Stimulated activated CD8-positive, alpha-beta memory T cell treated with anti-CD3 and anti-CD28 coated beads, Interleukin-7, amount 100 ng/mL, for 1 hour (primary cell): ENCODE measurements around the gene DNAJC5.

ENCODE experiments used
- DNase-seq, 2 donors: peaks; one replicate each; pipeline ENCODE4 v3.0.0-alpha.2; 2020; ENCODE audit warnings: low read depth in 2 of 2

Gene DNAJC5

GRCh38 chr20:63940071-63940471 lies 45.1 kb downstream of the DNAJC5 start:
- DNase-seq = no peak

DNA sequence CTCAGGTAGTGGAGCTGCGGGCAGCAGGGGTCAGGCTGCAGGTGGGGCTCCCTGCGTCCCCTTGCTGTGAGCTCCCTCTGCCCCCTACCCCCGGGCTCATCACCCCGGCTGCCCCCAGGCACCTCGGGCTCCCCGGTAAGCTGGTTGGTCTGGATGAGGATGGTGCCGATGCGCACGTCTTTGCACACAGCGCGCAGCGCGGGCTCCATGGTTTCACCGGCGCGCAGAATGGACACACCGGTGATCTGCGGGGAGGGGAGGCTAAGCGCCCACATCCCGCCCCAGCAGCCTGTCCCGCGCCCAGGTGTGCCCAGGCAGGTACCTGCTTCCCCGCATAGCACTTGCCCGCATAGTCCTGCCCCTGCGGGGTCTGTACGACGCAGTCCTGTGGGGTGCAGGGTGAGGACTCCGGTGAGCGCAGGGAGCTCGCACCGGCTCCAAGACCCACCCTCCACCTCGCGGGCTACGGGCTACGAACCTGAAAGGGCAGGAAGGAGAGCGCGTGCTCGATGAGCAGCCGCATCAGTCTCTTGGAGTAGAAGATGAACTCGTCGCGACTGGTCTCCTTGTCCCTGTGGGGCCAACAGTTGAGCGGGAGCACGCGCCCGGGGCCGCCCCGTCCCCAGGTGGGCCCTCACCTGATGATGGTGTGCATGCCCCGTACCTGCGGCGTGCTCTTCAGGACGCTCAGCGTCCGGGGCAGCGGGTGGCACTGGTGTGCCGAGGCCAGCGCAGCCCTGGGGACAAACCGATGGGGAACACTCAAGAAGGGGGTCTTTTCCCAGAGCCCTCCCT lies 45.7 kb downstream of the DNAJC5 start:
- no peak for DNase-seq

DNA sequence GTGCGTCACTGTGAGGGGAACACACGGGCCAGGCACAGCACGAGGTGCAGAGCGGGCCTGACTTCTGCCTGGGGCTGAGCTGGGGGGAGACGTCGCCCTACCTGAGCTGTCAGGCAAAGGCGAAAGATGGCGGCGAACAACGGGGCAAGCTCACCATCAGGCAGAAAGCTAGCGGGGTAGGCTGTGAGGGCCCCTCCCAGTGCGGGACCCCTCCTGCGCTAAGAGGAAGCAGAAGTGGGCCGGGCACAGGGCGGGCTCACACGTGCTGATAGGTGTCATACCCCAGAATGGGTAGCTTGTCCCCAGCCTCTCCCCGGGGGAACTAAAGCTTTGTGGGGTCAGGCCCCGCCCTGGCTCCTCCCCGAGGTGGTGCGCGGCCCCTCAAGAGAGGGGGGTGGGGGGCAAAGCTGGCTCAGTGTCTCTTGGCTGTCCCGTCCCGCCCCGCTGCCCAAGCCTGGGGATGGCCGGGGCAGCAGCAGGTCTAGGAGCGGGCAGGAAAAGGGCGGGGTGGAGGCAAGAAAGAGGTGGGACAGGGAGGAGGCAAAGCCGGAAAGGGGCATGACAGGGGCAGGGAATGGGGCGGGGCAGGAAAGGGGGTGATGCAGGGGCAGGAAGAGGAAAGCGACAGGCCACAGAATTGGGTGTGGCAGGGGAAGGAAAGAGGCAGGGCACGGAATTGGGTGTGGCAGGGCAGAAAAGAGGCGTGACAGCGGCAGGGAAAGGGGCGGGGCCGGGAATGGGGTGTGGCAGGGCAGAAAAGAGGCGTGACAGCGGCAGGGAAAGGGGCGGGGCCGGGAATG lies 46.6 kb downstream of the DNAJC5 start:
- peak; percentile 48 to 49 for DNase-seq

- DNase-seq = no peak
These were observed 47.5 kb downstream of the DNAJC5 start for GRCh38 chr20:63942250-63942951.

- DNase-seq = no peak
These were observed 48.3 kb downstream of the DNAJC5 start for GRCh38 chr20:63942969-63943807.

DNA sequence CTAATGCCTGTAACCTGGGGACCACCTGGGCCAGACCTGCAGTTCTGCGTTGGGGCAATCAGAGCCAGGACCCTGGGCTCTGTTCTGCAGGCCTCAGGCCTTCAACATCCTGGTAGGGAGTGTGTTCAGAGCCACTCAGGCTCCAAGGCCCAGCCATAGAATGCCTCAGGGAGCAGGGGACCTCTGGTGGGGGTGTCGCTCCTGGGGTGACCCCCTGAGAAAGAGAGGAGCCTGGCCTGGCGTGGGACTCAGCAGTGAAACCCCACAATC lies 48.8 kb downstream of the DNAJC5 start:
- no peak for DNase-seq

- DNase-seq = no peak
These were observed 49.4 kb downstream of the DNAJC5 start for GRCh38 chr20:63944078-63944941.

DNA sequence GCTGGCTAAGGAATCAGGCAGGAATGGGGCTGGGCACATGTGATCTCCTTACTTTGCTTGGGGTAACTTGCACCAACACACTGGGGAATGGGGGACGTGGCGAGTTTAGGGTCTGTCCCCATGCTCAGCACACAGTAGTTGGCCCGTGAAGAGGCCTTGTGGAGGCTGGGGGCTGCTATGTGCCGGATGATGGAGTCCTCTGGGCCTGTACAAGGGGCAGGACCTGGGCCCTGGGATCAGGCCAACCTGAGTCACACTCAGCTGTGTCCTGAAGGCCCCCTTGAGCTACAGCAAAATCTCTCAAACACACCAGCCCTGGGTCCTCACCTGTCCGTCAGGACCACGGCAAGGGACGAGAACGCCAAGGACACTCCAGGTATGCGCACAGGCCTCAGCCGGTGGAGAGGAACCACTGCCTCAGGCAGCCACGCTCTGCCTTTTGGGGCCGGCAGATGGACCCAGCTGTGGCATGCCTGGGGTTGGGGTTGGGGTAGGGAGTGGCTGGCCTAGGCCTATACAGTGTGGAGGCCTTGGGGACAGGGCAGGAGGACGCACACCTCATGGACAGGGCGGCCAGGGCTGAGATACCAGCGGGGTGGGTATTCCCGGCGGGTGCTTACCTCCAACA lies 50.2 kb downstream of the DNAJC5 start:
- DNase-seq = no peak

DNA sequence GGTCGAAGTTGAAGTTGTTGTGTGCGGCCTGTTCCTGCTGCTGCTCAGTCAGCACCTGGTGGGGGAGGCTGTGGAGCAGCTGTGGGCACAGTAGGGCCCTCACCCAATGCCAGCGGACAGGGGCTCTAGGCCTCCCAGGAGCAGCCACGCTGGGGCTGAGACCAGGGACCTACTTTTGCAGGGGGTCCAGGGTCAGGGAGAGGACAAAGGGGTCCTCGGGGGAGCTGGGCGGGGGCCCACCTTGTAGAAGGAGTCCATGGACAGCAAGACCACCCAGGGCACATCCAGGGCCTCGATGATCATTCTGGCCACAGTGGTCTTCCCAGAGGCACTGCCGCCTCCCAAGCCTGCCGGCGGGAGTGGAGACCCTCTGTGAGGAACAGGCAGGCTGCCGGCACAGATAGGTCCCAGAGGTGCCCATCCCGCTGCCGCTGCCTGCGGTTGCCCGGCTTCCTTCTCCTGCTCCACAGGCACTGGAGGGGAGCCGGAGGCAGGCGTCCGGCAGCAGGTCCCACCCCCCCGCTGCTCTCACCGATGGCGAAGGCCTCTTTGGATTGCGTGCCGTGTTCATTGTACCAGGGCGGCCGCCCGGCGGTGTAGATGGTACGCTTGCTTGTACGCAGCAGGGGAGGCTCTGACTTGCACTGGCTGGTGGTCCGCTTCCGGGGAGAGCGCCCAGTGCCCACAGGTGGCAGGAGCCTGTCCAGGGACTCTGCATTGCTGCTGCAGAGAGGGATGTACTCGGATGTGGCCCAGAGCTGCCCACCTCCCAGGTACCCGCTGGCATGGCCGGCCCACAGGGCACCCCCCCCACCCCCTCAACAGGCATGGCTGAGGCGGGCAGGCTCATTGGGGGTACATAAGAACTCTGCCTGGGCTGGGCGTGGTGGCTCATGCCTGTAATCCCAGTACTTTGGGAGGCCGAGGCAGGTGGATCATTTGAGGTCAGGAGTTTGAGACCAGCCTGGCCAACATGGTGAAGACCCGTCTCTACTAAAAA lies 51.3 kb downstream of the DNAJC5 start:
- no peak for DNase-seq

DNA sequence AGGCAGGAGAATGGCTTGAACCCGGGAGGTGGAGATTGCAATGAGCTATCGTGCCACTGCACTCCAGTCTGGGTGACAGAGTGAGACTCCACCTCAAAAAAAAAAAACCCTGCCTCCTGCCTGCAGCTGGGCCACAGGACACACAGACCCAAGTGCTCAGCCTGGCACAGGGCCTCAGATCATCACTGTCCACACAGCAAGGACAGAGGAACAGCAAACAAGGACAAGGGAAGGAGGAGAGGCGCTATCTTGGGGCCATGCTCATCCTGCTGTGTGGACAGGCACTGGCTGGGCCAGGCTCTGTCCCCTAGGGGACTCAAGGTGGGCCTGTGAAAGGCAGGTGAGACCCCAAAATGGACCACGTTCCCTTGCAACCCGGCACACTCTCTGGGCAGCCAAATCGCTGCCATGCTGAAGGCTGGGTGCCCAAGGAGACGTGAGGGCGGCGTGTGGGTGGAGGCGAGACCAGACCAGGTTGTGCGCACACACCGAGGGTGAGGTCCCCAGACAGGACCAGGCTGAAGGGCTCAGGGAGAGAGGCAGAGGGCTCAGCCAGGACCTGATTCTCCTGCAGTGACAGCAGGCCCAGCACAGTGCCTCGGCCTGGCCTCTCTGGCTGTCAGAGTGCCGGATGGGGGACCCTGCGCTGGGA lies 52.2 kb downstream of the DNAJC5 start:
- no peak for DNase-seq

DNA sequence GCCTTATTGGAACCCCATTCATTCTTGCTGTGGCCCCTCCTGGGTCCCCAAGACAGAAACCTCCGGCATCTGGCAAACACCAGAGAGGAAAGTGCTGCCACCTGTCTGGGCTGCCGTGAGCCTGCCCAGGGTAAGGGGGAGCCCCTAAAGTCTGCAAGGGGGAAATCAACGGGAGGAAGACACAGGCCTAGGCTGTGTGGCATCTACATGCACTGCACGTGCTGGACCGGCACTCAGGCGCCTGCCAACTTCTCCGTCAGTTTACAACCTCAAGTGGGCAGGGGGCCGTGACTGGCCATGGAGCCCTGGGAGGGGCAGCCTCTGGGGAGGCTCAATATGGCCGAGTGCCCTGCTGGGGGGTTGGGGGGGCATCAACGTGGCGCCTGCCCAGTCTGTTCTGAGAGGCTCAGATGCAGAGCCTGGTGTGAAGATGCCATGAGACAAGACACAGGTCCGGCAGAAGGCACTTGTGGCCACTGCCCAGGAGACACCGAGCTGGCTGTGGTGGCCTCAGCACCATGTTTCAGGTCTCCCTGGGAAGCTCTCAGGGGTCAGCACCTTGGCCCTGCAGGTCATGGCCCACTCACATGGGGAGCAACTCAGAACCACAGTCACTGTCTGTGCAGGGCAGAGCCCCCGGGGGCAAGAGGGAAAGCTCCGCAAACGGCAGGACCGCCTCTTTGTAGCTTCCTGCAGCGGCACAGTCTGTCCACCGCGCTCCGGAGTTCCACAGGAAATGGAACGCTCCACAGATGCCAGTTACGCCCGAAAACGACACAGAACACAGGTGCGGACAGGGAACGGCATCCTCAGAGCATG lies 52.9 kb downstream of the DNAJC5 start:
- no peak for DNase-seq

- DNase-seq = no peak
These were observed 55.9 kb downstream of the DNAJC5 start for GRCh38 chr20:63950701-63951397.

GRCh38 chr20:63951398-63952209 lies 56.7 kb downstream of the DNAJC5 start:
- no peak for DNase-seq

DNA sequence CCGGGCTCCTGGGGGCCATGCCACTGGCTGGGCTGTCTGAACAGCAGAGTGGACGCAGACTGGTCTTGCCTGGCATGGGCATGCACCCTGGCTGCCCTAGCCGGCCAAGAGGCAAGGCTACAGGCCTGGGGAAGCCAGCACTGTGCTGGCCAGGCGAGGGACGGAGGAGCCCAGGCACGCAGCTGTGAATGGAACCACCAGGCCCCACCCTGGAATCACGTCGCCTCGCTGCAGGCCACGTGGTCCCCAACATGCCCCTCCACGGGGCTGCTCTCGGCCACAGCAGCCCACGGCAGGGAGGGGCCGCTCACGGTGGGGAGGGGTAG lies 57.2 kb downstream of the DNAJC5 start:
- DNase-seq = no peak

GRCh38 chr20:63952769-63953168 lies 57.8 kb downstream of the DNAJC5 start:
- DNase-seq = no peak

DNA sequence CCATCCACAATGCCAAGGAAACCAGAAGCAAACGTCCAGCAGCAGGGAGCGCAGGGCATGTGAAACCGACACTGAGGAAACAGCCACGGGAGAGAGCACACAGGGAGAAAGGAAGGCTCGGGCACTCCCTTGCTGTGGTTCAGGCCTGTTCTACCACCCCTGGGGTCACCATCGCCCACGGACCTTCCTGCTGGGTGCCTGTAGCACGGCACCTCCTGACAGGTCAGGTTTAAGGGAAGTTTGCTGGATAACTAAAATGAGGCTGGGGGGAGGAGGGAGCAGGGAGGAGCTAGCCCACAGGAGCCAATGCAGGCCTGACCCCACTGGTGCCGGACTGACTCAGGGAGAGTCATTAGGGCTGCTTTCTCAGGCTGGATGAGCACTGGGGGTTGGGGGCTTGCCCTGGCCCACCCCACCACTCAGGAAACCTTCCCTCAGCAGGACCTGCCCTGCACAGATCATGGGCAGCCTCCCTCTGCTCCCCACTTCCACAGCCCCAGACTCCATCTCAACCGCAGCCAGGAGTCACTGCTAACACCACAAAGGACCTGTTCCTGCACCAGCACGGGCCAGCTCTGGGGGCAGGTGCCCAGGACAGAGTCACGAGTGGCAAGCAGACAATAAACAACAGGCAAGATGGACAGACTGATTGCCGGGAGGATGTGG lies 59.0 kb downstream of the DNAJC5 start:
- DNase-seq = no peak
